HG02588 (cell line): ENCODE data around the gene PRSS12.
"Not testable (repeated sequence)": the region's sequence is repeated elsewhere in the genome, so short reads cannot be mapped to it uniquely, and the experiment has no call there.

Experiments used
- ATAC-seq: cut with Tn5 transposase; IDR thresholded peaks from one replicate; pipeline ENCODE4 v1.9.1; 2021; ENCODE audit warnings: mild to moderate bottlenecking, moderate library complexity; ENCODE audit not compliant: unreplicated experiment

The PRSS12 gene

GRCh38 chr4:118327554-118328241 is 25.1 kb downstream of the PRSS12 start:
- no peak for ATAC-seq

DNA sequence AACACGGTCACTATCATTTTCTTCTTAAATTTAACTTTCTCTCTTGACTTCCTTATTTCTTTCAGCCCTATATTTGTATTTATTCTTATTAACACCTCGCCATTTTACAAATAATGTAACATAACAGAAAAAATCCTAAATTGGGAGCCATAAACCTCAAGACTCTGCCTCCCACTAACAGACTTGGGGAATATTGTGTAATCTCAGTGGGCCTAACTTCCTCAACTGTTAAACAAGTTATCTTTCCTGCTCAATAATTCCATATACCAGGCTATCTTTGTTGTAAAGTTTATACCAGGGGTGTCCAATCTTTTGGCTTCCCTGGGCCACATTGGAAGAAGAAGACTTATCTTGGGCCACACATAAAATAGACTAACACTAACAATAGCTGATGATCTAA is 26.2 kb downstream of the PRSS12 start:
- no peak for ATAC-seq

GRCh38 chr4:118325431-118325830 is 27.4 kb downstream of the PRSS12 start:
- ATAC-seq: no peak

DNA sequence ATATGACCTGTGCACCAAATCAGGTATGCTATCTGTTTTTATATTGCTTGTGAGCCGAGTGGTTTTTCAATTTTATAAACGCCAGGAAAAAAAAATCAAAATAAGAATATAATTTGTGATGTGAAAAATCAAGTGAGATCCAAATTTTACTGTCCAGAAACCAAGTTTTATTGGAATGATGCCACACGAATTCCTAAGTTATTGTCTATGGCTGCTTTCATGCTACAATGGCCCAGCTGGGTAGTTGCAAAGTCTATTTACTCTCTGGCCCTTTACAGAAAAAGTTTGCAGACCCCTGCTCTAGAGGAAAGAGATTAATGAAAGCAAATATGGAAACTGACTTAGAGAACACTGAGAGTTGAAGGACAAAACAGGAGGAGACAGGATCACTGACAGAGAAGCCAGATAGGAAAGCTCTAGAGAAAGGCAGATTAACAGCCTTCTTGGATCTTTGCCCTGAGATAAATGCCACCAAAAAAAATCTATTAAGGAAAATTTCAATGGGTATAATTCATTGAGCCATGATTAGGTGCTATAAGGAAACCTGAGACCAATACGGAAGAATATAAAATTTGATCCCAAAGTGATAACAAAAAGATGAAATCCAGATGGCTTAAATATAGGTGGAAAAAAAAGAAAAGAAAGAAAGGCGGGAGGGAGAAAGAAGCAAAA is 29.8 kb downstream of the PRSS12 start:
- no peak for ATAC-seq

DNA sequence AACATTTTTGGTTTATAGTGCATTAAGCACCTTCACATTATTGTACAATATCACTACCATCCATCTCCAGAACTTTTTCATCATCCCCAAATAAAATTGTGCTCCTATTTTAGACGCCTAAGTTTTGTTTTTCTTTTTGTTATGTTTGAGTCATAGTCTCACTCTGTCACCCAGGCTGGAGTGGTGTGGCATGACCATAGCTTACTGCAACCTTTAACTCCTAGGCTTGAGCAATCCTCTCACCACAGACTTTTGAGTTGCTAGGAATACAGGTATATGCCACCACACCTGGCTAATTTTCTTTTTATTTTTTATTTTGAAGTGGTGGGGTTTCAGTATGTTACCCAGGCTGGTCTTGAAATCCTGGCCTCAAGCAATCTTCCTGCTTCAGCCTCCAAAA is 33.9 kb downstream of the PRSS12 start:
- ATAC-seq: no peak

- ATAC-seq: no peak
These were observed 35.1 kb downstream of the PRSS12 start for GRCh38 chr4:118317691-118318090.

GRCh38 chr4:118314221-118314620 is 38.6 kb downstream of the PRSS12 start:
- no peak for ATAC-seq

DNA sequence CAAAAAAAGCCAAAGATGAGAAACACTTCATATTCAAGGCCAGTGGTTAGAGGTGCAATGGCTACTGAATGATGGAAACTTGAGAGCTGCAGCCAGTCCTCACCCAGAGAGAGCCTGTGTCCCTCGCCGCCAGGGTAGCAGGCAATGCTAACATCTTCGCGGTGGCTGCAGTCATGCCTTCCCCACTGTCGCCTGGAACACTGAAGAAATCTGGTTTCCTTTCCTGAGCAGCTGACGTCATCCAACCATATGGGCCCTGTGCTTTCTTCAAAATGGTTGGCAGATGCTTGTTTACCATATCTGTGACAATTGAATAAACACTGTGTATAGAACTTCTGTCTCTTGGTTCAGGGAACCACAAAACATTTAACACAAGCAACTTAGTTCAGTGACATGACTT is 39.7 kb downstream of the PRSS12 start:
- no peak for ATAC-seq

- no peak for ATAC-seq
These were observed 44.3 kb downstream of the PRSS12 start for GRCh38 chr4:118308306-118309030.

GRCh38 chr4:118307643-118308042 is 45.2 kb downstream of the PRSS12 start:
- no peak for ATAC-seq

GRCh38 chr4:118299619-118300018 is 53.2 kb downstream of the PRSS12 start:
- ATAC-seq: not testable (repeated sequence)

DNA sequence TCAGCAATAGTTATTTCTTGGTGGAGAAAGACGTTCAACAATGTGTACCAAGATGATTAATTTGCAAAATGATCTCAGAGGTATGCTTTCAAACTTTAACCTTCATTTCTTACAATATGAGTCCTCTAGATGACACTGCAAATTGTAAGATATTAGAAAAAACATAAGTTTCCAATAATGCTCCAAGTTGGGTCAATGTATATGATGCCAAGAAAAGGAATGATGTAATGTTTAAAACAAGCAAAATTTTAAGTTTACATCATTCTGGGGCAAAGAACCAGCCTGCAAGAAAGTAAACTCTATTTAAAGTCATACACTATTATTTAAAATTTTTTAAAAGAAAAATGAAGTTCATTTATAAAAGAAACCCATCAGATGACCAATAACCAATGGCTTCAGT is 56.1 kb downstream of the PRSS12 start:
- ATAC-seq: no peak

DNA sequence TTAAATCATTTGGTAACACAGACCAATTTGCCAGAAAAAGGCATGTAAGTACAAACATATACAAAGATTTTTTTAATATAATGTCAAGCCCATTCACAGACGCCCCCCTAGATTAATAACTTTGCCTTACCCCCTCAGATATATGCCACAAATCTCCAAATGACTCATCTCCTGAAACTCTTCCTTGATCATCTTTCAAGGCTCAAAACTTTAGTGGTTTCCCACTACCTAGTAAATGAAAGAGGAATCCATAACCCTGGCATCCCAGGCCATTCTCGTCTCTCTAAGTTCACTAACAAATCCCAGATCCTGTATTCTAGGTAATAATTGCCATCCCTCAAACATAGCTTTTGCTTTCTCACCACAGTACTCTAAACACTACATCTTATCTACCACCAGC is 61.9 kb downstream of the PRSS12 start:
- ATAC-seq: no peak

DNA sequence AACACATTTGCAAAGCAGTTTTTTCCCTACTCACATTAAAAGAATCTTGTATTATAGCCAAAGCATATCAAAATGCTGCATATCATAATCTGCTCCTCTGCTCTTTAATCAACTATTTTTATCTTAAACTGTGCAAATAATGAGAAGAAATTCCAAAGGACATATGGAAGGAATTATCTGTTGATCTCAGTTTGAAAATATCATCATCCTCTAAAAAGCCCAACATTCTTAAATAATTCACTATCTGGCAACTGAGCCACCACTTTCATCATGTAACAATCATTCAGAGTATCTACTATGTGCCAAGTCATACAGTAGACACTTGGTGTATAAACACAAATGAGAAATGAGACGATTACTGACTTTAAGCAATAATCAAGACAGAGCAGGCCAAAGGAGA is 63.0 kb downstream of the PRSS12 start:
- ATAC-seq: no peak

DNA sequence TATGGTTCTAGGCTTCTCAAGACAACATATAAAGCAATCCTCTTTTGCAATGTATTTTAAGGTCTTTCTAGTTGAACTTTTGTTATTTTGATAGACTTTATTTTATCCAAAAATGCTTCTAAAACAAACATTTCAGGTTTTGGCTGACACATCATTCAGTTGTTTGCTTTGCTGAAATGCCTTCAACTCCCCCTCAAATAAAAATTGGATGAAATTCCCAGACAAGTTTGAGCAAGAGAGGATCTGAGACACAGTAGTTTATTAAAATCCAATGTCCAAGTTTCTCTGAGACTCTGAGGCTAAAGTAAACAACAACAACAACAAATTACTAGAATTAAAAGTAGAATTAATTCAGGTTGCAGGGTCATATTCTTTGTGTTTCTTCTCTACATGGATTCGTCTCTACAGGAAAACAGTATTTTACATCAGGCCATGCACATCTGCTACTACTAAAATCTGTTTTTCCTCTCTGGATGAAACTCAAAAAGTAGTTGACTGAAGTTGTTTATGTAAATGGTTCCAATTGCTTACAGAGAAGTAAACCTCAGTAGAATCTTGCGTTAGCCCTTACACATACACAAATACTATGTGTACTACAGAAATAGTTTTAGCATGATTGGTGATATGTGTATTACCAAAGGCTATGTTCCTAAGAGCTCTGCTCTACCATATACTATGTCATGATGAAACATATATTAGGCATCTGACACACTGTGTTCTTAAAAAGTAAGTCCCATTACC is 64.9 kb downstream of the PRSS12 start:
- ATAC-seq: no peak

- ATAC-seq: no peak
These were observed 66.1 kb downstream of the PRSS12 start for GRCh38 chr4:118286685-118287084.

DNA sequence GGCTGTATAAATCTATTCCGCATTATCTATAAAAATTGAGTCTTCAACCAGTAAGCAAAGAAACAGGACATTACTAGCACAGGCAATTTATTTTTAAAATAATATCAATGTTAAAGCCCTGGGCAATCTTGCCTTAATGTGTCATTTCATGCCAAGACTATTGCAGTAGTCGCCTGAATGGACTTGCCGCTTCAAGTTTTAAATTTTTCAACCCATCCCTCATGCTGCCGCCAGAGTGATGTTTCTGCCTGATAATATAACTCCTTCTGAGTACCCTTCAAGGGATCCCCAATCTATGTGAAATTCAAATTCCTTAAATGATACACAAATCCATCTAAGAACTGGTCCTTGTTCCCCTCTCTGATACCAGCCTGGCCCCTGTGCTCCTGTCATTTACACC is 66.9 kb downstream of the PRSS12 start:
- ATAC-seq: no peak

- ATAC-seq: peak; percentile 46
These were observed 68.6 kb downstream of the PRSS12 start for GRCh38 chr4:118284169-118284568.

- ATAC-seq: no peak
These were observed 70.1 kb downstream of the PRSS12 start for GRCh38 chr4:118282692-118283091.

GRCh38 chr4:118281611-118282442 is 71.0 kb downstream of the PRSS12 start:
- ATAC-seq: no peak
